Stimulated activated naive CD8-positive, alpha-beta T cell treated with anti-CD3 and anti-CD28 coated beads, Interleukin-15, Interleukin-2, amounts not matched to agents 100 U/mL and 50 U/mL, for 24 hours (primary cell): Measurements from ENCODE around the gene PCDHB11.
"Not testable (repeated sequence)": the region's sequence is repeated elsewhere in the genome, so short reads cannot be mapped to it uniquely, and the experiment has no call there.

Experiments used
- ATAC-seq: fragments of 150-1000 bp; cut with Tn5 transposase; one replicate; pipeline ENCODE4 v1.10.0; 2021
- DNase-seq: peaks from one replicate; pipeline ENCODE4 v3.0.0; 2021

PCDHB11 gene

DNA sequence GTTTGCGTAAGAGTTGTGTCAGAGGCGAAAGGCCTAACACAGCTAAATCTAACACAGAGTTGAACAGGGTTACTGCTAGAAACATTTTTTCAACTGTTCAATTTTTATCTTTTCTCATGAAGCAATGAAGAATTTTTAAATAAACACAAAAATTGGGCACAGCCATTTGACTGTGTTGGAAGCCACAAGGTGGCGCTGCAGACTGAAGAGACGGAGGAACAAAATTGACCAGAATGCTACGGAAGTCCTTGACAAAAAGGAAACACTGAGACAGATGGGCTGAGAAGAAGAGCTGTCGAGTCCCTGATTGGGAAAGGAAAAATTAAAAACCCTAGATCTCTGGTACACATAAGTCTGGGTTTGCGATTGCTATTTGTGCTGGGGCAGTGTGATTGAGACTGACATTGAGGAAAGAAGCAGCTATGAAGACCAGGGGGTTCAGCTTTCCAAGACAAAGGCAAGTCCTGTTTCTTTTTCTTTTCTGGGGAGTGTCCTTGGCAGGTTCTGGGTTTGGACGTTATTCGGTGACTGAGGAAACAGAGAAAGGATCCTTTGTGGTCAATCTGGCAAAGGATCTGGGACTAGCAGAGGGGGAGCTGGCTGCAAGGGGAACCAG, 12.4 kb upstream of the PCDHB11 start, which contains the start of gene PCDHB9:
PCDHB9 (plus strand) TSS at position 265 of the 616 bp plus-strand sequence; CDS start at position 423, 158 bp downstream.
- peak; percentile 37 for DNase-seq
- ATAC-seq: no peak

DNA sequence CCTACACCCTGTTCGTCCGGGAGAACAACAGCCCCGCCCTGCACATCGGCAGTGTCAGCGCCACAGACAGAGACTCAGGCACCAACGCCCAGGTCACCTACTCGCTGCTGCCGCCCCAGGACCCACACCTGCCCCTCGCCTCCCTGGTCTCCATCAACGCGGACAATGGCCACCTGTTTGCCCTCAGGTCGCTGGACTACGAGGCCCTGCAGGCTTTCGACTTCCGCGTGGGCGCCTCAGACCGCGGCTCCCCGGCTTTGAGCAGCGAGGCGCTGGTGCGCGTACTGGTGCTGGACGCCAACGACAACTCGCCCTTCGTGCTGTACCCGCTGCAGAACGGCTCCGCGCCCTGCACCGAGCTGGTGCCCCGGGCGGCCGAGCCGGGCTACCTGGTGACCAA, 10.7 kb upstream of the PCDHB11 start:
- not testable (repeated sequence) for DNase-seq, ATAC-seq

DNA sequence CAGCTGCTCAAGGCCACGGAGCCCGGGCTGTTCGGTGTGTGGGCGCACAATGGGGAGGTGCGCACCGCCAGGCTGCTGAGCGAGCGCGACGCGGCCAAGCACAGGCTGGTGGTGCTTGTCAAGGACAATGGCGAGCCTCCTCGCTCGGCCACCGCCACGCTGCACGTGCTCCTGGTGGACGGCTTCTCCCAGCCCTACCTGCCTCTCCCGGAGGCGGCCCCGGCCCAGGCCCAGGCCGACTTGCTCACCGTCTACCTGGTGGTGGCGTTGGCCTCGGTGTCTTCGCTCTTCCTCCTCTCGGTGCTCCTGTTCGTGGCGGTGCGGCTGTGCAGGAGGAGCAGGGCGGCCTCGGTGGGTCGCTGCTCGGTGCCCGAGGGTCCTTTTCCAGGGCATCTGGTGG, 10.3 kb upstream of the PCDHB11 start:
- ATAC-seq, DNase-seq: not testable (repeated sequence)

DNA sequence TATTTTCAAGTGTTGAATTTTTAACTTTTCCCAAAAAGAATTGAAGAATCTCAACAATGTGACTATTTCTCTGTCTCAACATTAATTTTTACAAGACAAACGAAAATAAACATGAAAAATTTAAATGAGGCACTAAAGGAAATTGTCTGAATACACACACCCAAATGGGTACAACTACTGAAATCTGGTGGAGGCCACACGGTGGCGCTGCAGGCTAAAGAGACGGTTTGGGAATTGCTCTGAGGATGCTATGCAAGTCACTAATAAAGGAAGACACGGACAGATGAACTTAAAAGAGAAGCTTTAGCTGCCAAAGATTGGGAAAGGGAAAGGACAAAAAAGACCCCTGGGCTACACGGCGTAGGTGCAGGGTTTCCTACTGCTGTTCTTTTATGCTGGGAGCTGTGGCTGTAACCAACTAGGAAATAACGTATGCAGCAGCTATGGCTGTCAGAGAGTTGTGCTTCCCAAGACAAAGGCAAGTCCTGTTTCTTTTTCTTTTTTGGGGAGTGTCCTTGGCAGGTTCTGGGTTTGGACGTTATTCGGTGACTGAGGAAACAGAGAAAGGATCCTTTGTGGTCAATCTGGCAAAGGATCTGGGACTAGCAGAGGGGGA, 7.2 kb upstream of the PCDHB11 start, which contains the start of gene PCDHB10:
PCDHB10 (plus strand) TSS at position 244 of the 616 bp plus-strand sequence; CDS start at position 444, 200 bp downstream.
- peak; percentile 32 for DNase-seq

DNA sequence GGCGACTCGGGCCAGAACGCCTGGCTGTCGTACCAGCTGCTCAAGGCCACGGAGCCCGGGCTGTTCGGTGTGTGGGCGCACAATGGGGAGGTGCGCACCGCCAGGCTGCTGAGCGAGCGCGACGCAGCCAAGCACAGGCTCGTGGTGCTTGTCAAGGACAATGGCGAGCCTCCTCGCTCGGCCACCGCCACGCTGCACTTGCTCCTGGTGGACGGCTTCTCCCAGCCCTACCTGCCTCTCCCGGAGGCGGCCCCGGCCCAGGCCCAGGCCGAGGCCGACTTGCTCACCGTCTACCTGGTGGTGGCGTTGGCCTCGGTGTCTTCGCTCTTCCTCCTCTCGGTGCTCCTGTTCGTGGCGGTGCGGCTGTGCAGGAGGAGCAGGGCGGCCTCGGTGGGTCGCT, 5.1 kb upstream of the PCDHB11 start:
- not testable (repeated sequence) for DNase-seq

More for the DNA sequence above, 7.2 kb upstream of the PCDHB11 start, which contains the start of gene PCDHB10:
- ATAC-seq: no peak

DNA sequence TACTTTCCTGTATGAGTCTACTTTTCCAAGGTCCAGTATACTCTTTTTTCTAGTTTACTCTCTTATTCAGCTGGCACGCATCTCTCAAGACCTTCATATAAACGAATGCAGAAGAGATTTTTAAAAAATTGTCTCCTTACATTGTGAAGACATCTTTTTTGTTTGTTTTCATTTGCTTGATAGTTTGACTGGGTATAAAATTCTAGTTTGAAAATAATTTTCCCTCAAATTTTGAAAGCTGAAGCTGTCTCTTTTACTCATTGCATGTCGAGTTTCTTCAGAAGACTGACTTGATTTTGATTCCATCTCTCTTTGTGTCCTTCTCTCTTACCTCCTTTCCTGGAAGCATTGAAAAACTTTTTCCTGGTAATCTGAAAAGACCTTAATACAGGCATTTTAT, 3.1 kb upstream of the PCDHB11 start:
- DNase-seq (no peak), ATAC-seq (no peak)

More for the DNA sequence above, 5.1 kb upstream of the PCDHB11 start:
- ATAC-seq: not testable (repeated sequence)

DNA sequence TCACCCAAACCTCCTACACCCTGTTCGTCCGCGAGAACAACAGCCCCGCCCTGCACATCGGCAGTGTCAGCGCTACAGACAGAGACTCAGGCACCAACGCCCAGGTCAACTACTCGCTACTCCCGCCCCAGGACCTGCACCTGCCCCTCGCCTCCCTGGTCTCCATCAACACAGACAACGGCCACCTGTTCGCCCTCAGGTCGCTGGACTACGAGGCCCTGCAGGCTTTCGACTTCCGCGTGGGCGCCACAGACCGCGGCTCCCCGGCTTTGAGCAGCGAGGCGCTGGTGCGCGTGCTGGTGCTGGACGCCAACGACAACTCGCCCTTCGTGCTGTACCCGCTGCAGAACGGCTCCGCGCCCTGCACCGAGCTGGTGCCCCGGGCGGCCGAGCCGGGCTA, 1.7 kb downstream of the PCDHB11 start:
- not testable (repeated sequence) for DNase-seq, ATAC-seq

DNA sequence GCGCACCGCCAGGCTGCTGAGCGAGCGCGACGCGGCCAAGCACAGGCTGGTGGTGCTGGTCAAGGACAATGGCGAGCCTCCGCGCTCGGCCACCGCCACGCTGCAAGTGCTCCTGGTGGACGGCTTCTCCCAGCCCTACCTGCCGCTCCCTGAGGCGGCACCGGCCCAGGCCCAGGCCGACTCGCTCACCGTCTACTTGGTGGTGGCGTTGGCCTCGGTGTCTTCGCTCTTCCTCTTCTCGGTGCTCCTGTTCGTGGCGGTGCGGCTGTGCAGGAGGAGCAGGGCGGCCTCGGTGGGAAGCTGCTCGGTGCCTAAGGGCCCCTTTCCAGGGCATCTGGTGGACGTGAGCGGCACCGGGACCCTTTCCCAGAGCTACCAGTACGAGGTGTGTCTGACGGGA, 2.2 kb downstream of the PCDHB11 start:
- not testable (repeated sequence) for ATAC-seq

DNA sequence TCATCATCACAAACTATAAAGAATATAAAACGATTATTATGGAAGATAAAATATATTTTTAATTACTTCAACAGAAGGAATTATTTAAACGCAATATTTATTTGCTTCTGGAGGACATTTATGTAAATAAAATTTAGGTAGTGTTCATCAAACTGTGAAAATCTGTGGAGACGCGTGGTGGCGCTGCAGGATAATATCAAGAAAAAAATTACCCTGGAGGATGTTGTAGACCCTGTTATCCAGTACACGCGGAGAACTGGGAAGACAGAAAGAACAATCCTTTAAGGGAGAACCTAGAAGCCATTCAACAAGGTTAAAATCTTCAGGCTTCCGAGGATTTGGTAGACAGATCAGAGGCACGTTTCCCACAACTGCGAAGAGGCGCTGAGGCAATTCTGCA, 9.1 kb downstream of the PCDHB11 start, which contains the start of gene PCDHB12:
PCDHB12 (plus strand) TSS at position 242 of the 400 bp plus-strand sequence. CDS start 189 bp downstream, outside the sequence.
- ATAC-seq (no peak), DNase-seq (no peak)

More for the DNA sequence above, 2.2 kb downstream of the PCDHB11 start:
- not testable (repeated sequence) for DNase-seq

DNA sequence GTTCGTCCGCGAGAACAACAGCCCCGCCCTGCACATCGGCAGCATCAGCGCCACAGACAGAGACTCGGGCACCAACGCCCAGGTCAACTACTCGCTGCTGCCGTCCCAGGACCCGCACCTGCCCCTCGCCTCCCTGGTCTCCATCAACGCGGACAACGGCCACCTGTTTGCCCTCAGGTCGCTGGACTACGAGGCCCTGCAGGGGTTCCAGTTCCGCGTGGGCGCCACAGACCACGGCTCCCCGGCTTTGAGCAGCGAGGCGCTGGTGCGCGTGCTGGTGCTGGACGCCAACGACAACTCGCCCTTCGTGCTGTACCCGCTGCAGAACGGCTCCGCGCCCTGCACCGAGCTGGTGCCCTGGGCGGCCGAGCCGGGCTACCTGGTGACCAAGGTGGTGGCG, 10.9 kb downstream of the PCDHB11 start:
- not testable (repeated sequence) for ATAC-seq, DNase-seq

DNA sequence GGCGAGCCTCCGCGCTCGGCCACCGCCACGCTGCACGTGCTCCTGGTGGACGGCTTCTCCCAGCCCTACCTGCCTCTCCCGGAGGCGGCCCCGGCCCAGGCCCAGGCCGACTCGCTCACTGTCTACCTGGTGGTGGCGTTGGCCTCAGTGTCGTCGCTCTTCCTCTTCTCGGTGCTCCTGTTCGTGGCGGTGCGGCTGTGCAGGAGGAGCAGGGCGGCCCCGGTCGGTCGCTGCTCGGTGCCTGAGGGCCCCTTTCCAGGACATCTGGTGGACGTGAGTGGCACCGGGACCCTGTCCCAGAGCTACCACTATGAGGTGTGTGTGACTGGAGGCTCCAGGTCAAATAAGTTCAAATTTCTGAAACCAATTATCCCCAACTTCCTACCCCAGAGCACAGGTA, 11.4 kb downstream of the PCDHB11 start:
- DNase-seq, ATAC-seq: not testable (repeated sequence)

DNA sequence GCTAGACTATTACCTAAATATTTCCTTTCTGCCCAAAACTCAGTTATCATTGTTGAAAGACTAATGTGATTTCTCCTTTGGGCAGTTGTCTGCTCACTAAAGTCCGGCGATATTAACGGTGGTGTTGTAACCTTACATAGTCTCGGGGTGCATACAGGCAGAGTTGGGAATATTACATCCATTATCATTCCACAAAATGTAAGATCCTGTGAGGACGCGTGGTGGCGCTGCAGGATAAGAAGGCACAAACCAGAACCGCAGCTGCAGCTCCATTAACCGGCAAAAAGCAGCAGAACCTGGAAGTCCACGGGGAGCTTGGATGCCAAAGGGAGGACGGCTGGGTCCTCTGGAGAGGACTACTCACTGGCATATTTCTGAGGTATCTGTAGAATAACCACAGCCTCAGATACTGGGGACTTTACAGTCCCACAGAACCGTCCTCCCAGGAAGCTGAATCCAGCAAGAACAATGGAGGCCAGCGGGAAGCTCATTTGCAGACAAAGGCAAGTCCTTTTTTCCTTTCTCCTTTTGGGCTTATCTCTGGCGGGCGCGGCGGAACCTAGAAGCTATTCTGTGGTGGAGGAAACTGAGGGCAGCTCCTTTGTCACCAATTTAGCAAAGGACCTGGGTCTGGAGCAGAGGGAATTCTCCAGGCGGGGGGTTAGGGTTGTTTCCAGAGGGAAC, 14.4 kb downstream of the PCDHB11 start, which contains the start of gene PCDHB13:
PCDHB13 (plus strand) TSS at position 264 of the 684 bp plus-strand sequence; CDS start at position 469, 205 bp downstream.
- peak; percentile 14 for DNase-seq
- not testable (repeated sequence) for ATAC-seq

DNA sequence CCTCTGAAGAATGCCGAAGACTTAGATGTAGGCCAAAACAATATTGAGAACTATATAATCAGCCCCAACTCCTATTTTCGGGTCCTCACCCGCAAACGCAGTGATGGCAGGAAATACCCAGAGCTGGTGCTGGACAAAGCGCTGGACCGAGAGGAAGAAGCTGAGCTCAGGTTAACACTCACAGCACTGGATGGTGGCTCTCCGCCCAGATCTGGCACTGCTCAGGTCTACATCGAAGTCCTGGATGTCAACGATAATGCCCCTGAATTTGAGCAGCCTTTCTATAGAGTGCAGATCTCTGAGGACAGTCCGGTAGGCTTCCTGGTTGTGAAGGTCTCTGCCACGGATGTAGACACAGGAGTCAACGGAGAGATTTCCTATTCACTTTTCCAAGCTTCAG, 15.2 kb downstream of the PCDHB11 start:
- DNase-seq, ATAC-seq: not testable (repeated sequence)

DNA sequence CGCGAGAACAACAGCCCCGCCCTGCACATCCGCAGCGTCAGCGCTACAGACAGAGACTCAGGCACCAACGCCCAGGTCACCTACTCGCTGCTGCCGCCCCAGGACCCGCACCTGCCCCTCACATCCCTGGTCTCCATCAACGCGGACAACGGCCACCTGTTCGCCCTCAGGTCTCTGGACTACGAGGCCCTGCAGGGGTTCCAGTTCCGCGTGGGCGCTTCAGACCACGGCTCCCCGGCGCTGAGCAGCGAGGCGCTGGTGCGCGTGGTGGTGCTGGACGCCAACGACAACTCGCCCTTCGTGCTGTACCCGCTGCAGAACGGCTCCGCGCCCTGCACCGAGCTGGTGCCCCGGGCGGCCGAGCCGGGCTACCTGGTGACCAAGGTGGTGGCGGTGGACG, 16.1 kb downstream of the PCDHB11 start:
- ATAC-seq, DNase-seq: not testable (repeated sequence)

DNA sequence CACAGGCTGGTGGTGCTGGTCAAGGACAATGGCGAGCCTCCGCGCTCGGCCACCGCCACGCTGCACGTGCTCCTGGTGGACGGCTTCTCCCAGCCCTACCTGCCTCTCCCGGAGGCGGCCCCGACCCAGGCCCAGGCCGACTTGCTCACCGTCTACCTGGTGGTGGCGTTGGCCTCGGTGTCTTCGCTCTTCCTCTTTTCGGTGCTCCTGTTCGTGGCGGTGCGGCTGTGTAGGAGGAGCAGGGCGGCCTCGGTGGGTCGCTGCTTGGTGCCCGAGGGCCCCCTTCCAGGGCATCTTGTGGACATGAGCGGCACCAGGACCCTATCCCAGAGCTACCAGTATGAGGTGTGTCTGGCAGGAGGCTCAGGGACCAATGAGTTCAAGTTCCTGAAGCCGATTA, 16.6 kb downstream of the PCDHB11 start:
- ATAC-seq, DNase-seq: not testable (repeated sequence)

DNA sequence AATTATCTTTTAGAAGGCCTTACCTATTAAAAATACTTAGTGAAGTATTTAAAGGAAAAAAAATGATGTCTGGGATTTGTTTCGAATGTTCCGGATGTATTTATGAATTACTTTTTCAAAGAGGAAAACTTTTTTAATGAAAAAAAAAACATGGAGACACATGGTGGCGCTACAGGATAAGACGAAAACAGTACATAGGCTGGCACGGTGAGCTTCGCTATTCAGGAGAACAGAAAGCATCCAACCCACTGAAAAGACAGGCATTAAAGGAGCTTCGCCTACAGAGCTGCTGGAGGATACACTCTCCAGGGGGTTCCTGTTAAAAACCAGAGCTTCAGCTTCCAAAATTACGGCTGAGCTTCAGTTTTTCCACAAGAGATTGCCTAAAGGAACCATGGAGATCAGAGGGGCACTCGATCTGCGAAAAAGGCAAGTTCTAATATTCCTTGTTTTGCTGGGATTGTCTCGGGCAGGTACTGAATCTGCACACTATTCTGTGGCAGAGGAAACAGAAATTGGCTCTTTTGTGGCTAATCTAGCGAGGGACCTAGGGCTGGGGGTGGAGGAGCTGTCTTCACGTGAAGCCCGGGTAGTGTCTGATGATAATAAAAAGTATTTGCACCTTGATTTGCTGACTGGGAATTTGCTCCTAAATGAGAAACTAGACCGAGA, 23.8 kb downstream of the PCDHB11 start, which contains the start of gene PCDHB14:
PCDHB14 (plus strand) TSS at position 232 of the 672 bp plus-strand sequence; CDS start at position 395, 163 bp downstream.
- ATAC-seq (no peak), DNase-seq (no peak)

DNA sequence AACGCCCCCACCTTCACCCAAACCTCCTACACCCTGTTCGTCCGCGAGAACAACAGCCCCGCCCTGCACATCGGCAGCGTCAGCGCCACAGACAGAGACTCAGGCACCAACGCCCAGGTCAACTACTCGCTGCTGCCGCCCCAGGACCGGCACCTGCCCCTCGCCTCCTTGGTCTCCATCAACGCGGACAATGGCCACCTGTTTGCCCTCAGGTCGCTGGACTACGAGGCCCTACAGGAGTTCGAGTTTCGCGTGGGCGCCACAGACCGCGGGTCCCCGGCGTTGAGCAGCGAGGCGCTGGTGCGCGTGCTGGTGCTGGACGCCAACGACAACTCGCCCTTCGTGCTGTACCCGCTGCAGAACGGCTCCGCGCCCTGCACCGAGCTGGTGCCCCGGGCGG, 25.4 kb downstream of the PCDHB11 start:
- not testable (repeated sequence) for ATAC-seq, DNase-seq

DNA sequence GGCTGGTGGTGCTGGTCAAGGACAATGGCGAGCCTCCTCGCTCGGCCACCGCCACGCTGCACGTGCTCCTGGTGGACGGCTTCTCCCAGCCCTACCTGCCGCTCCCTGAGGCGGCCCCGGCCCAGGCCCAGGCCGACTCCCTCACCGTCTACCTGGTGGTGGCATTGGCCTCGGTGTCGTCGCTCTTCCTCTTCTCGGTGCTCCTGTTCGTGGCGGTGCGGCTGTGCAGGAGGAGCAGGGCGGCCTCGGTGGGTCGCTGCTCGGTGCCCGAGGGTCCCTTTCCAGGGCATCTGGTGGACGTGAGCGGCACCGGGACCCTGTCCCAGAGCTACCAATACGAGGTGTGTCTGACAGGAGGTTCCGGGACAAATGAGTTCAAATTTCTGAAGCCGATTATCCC, 26.0 kb downstream of the PCDHB11 start:
- not testable (repeated sequence) for ATAC-seq

DNA sequence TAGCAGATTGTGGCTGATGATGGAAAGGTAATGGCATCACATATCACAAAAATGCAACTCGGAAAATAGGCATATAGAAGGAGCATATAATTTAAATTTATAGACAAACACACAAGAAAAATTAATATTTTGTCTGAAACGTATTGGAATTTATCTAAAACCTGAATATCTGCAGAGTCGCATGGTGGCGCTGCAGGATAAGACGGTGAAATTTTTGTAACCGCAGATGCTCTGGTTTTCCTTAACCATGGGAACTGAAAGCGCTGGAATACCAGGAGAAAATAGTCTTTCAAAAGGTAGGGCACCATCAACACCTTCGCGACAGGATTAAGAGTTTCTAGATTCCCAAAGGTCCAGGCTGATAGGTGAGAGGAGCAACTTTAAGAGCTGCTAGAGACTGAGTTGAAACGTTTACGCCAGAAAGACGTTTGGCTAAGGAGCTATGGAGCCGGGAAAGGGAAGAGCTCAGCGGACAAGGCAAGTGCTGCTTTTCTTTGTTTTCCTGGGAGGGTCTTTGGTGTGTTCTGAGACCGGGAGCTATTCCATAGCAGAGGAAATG, 34.8 kb downstream of the PCDHB11 start:
- no peak for ATAC-seq
- no peak for DNase-seq

More for the DNA sequence above, 26.0 kb downstream of the PCDHB11 start:
- not testable (repeated sequence) for DNase-seq

DNA sequence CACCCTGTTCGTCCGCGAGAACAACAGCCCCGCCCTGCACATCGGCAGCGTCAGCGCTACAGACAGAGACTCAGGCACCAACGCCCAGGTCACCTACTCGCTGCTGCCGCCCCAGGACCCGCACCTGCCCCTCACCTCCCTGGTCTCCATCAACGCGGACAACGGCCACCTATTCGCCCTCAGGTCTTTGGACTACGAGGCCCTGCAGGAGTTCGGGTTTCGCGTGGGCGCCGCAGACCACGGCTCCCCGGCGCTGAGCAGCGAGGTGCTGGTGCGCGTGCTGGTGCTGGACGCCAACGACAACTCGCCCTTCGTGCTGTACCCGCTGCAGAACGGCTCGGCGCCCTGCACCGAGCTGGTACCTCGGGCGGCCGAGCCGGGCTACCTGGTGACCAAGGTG, 36.5 kb downstream of the PCDHB11 start:
- ATAC-seq, DNase-seq: not testable (repeated sequence)
